Hepatocyte (in vitro differentiated cells): ENCODE results near the gene GRHPR.

Experiments
- EZH2 ChIP-seq: fragments of 200-600 bp; sonication (generic); IDR thresholded peaks from 2 replicates; pipeline ENCODE4 v1.6.1; 2016; ENCODE audit warnings: antibody characterized with exemption, mild to moderate bottlenecking, borderline replicate concordance
- TF ChIP-seq, protein P1 (sequence below): fragments of 200-600 bp; sonication (generic); IDR thresholded peaks from 2 replicates; pipeline ENCODE4 v1.5.1; 2016; ENCODE audit warnings: antibody characterized with exemption, mild to moderate bottlenecking; ENCODE audit not compliant: poor library complexity

DNA sequence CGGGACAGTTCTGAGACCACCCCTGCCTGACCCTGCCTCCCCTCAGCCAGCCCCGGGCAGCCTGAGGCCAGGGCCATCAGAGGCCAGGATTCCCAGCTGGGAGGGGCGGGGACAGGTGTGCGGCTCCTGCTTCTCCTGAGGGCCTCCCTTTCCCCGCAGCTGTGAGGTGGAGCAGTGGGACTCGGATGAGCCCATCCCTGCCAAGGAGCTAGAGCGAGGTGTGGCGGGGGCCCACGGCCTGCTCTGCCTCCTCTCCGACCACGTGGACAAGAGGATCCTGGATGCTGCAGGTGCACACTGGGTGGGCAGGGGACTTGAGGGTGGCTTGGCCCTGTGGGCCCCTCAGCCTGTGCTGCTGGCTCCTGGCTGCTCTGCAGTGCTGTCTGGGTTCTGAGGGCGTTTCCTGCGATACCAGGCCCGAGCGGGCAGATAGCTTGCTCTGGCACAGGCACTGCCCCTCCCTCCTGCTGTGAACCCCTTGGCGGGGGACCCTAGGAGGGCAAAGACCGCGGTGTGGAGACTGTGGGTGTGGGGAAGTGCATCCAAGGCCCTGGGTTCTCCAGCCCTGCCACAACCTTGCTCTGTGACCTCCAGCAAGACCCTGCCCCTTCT is 2.3 kb downstream of the GRHPR start:
- no peak for TF ChIP-seq EZH2
- TF ChIP-seq, protein P1, sequence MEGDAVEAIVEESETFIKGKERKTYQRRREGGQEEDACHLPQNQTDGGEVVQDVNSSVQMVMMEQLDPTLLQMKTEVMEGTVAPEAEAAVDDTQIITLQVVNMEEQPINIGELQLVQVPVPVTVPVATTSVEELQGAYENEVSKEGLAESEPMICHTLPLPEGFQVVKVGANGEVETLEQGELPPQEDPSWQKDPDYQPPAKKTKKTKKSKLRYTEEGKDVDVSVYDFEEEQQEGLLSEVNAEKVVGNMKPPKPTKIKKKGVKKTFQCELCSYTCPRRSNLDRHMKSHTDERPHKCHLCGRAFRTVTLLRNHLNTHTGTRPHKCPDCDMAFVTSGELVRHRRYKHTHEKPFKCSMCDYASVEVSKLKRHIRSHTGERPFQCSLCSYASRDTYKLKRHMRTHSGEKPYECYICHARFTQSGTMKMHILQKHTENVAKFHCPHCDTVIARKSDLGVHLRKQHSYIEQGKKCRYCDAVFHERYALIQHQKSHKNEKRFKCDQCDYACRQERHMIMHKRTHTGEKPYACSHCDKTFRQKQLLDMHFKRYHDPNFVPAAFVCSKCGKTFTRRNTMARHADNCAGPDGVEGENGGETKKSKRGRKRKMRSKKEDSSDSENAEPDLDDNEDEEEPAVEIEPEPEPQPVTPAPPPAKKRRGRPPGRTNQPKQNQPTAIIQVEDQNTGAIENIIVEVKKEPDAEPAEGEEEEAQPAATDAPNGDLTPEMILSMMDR: no peak
